PC-9 (cell line): ENCODE results near the gene KCNG1. TPM values are rescaled to one million over a fixed set of nuclear protein-coding genes. Genes with fewer than 3 reads are reported as not detected.

Experiments
- BruUV-seq: library from RNA; stranded (reverse); fragments of 400-500 nt; replicated peaks from 2 replicates; lab custom pipeline; 2021; lab: Mats Ljungman, UMichigan
- CTCF ChIA-PET: fragments of 300-600 bp; sonication (Branson Sonifier 250); formaldehyde crosslinking; loops from one replicate; lab custom pipeline; 2022; ENCODE audit warnings: antibody characterized with exemption; lab: Charles Lee
- POLR2A ChIA-PET: fragments of 300-600 bp; sonication (Branson Sonifier 250); formaldehyde crosslinking; loops from one replicate; lab custom pipeline; 2022; ENCODE audit warnings: antibody characterized with exemption; ENCODE audit not compliant: unreplicated experiment; lab: Charles Lee
- DNase-seq, 2 experiments: peaks; one replicate each; pipeline versions ENCODE4 v3.0.0 to v3.0.0-alpha.2; 2015 to 2022; ENCODE audit warnings: mixed read lengths in 1 of 2
- H2AFZ ChIP-seq: fragments of 200-600 bp; sonication (generic); 2 replicates; pipeline ENCODE4 v1.8.1; 2017; ENCODE audit warnings: antibody characterized with exemption
- H3F3A ChIP-seq: fragments of 200-600 bp; sonication (generic); 2 replicates; pipeline ENCODE4 v1.8.1; 2017; ENCODE audit warnings: antibody characterized with exemption, mild to moderate bottlenecking, low read depth; ENCODE audit not compliant: insufficient read depth
- H3K27ac ChIP-seq: fragments of 200-600 bp; sonication (generic); 2 replicates; pipeline ENCODE4 v1.6.1; 2016; ENCODE audit warnings: mixed run types
- H3K27me3 ChIP-seq: fragments of 200-600 bp; sonication (generic); 2 replicates; pipeline ENCODE4 v1.6.1; 2016; ENCODE audit warnings: low read depth, mixed run types; ENCODE audit not compliant: insufficient read depth
- H3K36me3 ChIP-seq: fragments of 200-600 bp; sonication (generic); 2 replicates; pipeline ENCODE4 v1.6.1; 2016; ENCODE audit warnings: low read depth, mixed run types
- H3K4me1 ChIP-seq: fragments of 200-600 bp; sonication (generic); replicated peaks from 2 replicates; pipeline ENCODE4 v1.6.1; 2016; ENCODE audit warnings: mixed run types; ENCODE audit not compliant: insufficient read depth
- H3K4me2 ChIP-seq: fragments of 200-600 bp; sonication (generic); 2 replicates; pipeline ENCODE4 v1.6.1; 2017; ENCODE audit warnings: mixed run types
- H3K4me3 ChIP-seq: fragments of 200-600 bp; sonication (generic); 2 replicates; pipeline ENCODE4 v1.6.1; 2016; ENCODE audit warnings: mixed run types
- H3K79me2 ChIP-seq: fragments of 200-600 bp; sonication (generic); 2 replicates; pipeline ENCODE4 v1.6.1; 2017; ENCODE audit warnings: low read depth, mixed run types
- H3K9me2 ChIP-seq: fragments of 200-600 bp; sonication (generic); 2 replicates; pipeline ENCODE4 v1.8.1; 2017; ENCODE audit warnings: mild to moderate bottlenecking; ENCODE audit not compliant: insufficient read depth
- H3K9me3 ChIP-seq: fragments of 200-600 bp; sonication (generic); 2 replicates; pipeline ENCODE4 v1.8.1; 2016; ENCODE audit warnings: low read depth; ENCODE audit not compliant: insufficient read depth
- H4K20me1 ChIP-seq: fragments of 200-600 bp; sonication (generic); 2 replicates; pipeline ENCODE4 v1.8.1; 2017; ENCODE audit not compliant: insufficient read depth
- EZH2 ChIP-seq: fragments of 200-600 bp; sonication (generic); IDR thresholded peaks from 2 replicates; pipeline ENCODE4 v1.8.0; 2017; ENCODE audit warnings: antibody characterized with exemption, low read depth
- intact Hi-C: fragments of 100-400 bp; cut with micrococcal nuclease; formaldehyde crosslinking; loops from one replicate; pipeline ENCODE4 v1.10.0; 2022; ENCODE audit not compliant: unreplicated experiment
- total RNA-seq: library from RNA; stranded (reverse); gene quantifications from 2 replicates; pipeline ENCODE4 v1.2.3, GENCODE V29; 2021
- TF ChIP-seq, protein P1 (sequence below): fragments of 200-600 bp; sonication (generic); conservative IDR thresholded peaks from 2 replicates; pipeline ENCODE4 v1.6.1; 2017; ENCODE audit warnings: mixed run types, antibody characterized with exemption, mild to moderate bottlenecking, moderate library complexity

The KCNG1 gene
- total RNA-seq, 1 experiment from 2014 or later: not detected

DNA sequence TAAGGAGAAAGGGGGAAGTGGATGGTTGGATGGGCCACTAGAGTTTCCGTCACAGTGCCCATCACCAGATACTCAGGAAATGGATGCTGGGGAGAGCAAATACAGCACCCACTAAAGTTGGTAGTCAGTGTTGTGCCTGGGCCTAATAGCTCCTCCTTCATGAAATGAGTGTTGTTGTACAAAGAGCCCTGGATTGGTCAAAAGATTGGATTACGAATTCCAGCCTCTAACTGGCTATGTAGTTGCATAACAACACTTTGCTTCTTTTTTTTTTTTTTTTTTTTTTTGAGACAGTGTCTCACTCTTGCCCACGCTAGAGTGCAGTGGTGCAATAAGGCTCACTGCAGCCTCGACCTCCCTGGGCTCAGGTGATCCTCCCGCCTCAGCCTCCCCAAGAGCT, 27.4 kb downstream of the KCNG1 start:
- DNase-seq: no peak
- Histone ChIP-seq H3K36me3 (no peaks in the 10 kb centered on the region), H3K79me2 (no peaks in the 10 kb centered on the region), H3K9me3 (no peaks in the 10 kb centered on the region), H3K4me1 (no peaks in the 10 kb centered on the region), H3K9me2 (no peaks in the 10 kb centered on the region), H4K20me1 (no peaks in the 10 kb centered on the region), H3K27ac (no peak overlapping the region), H3F3A (no peaks in the 10 kb centered on the region), H2AFZ (no peak overlapping the region), H3K4me3 (no peak overlapping the region), H3K4me2 (no peak overlapping the region), H3K27me3 (peaks cover 52% of the 10 kb centered on the region)
- intact Hi-C loops: no loop called here
- BruUV-seq: no TSS peak
- ChIA-PET POLR2A (no interaction called here), CTCF (interaction anchor here (0.6 kb wide), 1 partner anchor 8 kb away, joined by 4 read pairs; no protein-coding TSS in a partner anchor)
- TF ChIP-seq EZH2: no peak
- TF ChIP-seq, protein P1, sequence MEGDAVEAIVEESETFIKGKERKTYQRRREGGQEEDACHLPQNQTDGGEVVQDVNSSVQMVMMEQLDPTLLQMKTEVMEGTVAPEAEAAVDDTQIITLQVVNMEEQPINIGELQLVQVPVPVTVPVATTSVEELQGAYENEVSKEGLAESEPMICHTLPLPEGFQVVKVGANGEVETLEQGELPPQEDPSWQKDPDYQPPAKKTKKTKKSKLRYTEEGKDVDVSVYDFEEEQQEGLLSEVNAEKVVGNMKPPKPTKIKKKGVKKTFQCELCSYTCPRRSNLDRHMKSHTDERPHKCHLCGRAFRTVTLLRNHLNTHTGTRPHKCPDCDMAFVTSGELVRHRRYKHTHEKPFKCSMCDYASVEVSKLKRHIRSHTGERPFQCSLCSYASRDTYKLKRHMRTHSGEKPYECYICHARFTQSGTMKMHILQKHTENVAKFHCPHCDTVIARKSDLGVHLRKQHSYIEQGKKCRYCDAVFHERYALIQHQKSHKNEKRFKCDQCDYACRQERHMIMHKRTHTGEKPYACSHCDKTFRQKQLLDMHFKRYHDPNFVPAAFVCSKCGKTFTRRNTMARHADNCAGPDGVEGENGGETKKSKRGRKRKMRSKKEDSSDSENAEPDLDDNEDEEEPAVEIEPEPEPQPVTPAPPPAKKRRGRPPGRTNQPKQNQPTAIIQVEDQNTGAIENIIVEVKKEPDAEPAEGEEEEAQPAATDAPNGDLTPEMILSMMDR: no peak

DNA sequence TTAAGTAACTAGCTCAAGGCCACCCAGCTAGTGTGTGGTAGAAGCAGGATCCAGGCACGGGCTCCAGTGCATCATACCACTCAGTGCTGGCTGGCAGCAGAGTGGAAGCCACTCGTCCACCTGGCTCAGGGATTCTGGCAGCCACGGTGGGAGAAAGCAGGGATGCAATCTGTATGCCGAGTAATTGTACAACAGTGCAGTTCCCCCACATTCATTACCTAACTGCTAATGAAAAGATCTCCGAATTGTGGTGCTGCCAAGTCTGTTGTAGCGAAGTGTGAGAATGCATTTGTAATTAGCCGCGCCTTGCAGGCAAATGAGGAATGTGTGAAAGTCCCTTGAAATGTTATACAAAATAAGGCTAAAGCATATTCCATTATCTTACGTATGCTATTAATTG, 29.0 kb downstream of the KCNG1 start:
- Histone ChIP-seq H3K27me3 (peaks cover 42% of the 10 kb centered on the region), H3K4me3 (no peak overlapping the region), H3F3A (no peaks in the 10 kb centered on the region), H3K79me2 (no peaks in the 10 kb centered on the region), H2AFZ (no peak overlapping the region), H4K20me1 (no peaks in the 10 kb centered on the region), H3K27ac (no peak overlapping the region), H3K4me1 (no peaks in the 10 kb centered on the region), H3K36me3 (no peaks in the 10 kb centered on the region), H3K9me2 (no peaks in the 10 kb centered on the region), H3K4me2 (no peak overlapping the region), H3K9me3 (no peaks in the 10 kb centered on the region)
- no peak for DNase-seq
- ChIA-PET POLR2A (no interaction called here), CTCF (no interaction called here)
- intact Hi-C loops: no loop called here
- no peak for TF ChIP-seq EZH2
- TF ChIP-seq, protein P1: no peak
- no TSS peak for BruUV-seq

DNA sequence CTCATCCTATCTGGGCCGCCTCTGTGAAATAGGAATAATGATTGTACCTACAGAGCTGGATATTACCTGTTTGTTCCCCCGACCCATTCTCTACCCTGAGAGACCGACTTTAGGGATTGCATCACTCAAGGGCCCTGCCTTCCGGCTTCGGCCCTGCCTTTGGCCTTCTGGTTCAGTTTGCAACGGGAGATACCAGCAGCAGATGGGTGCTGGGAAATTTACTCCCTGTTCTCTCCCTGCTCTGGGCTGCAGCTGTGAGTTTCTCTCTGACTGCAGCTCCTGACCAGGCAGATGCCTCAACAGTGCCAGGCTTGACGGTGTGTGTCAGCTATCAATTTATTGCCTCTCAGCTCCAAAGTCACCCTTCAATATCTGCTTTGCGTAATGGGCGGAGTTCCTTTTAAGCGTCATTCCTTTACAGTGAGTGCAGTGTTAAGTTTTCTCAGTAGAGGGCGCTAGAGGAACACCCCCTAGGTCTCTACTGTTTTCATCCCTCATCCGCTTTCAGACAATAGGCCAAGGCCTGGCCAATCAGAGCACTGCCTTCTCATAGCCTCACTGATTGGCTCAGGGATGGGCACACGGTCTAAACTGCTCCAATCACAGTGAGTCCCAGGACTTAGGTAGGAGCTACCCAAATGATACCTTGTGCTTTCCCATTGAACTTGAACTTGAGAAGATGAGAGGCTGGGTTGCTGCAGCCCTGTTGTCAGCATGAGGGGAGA, 30.0 kb downstream of the KCNG1 start:
- no TSS peak for BruUV-seq
- H3F3A ChIP-seq: no peaks in the 10 kb centered on the region
- intact Hi-C loops: no loop called here
- H3K4me2 ChIP-seq: no peak overlapping the region
- no peak overlapping the region for H3K4me3 ChIP-seq
- no peaks in the 10 kb centered on the region for H3K4me1 ChIP-seq
- DNase-seq: peak; percentile 45 to 80
- no peak overlapping the region for H2AFZ ChIP-seq
- POLR2A ChIA-PET: no interaction called here
- H3K79me2 ChIP-seq: no peaks in the 10 kb centered on the region
- H4K20me1 ChIP-seq: no peaks in the 10 kb centered on the region
- H3K9me2 ChIP-seq: no peaks in the 10 kb centered on the region
- CTCF ChIA-PET: interaction anchor here (0.6 to 1.3 kb wide), 3 partner anchors 11 to 602 kb away, joined by 4 to 7 read pairs (median 5); no protein-coding TSS in a partner anchor
- H3K27ac ChIP-seq: no peak overlapping the region
- H3K36me3 ChIP-seq: no peaks in the 10 kb centered on the region
- no peaks in the 10 kb centered on the region for H3K9me3 ChIP-seq
- peaks cover 32% of the 10 kb centered on the region; the same call in 1 of the 2 replicates for H3K27me3 ChIP-seq
- TF ChIP-seq, protein P1: peak; percentile 92
- TF ChIP-seq EZH2: no peak
